Suppressor macrophage (primary cell): Measurements from ENCODE around the gene SCT.

Experiments
- DNase-seq, 4 experiments: peaks; one replicate each; pipeline ENCODE4 v3.0.0-alpha.2; 2020 to 2022

SCT gene

DNA sequence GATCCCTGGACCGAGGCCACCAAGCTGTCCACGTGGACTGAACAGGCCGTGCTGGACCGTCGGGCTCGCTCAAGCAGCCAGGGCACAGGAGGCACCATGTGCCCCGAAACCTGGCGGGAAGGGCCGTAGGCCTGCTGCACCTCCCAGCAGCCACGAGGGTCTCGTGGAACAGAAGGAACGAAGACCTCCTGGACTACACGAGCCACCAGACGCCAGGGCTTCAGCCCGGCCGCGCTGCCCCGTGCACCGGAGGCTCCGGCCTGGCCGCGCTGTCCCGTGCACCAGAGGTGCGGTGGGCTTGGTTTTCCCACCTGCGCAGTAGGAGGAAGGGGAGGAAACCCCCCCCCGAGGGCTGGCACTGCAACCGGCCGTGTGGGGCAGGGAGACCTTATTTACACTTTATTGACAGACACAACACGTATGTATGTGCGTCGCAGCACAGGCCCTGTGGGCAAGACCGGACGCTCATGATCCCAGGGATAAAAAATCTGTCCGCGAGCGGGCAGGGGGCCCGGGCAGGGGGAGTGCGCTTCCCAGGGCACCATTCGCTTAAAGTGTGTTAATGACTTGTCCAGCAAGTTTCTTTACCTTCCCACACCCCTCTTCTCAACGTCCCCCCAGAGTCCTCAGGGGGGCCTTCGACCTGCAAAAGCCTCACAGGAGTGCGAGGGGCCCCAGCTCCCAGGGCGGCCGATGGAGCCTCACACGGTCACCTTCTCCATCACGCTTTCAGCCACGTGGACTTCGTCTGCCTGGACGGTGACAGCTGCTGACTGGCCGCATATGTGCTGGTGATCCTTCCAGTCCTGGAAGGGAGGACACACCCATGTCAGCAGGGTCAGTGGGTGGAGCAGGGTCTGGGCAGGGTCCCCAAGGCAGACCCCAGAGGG, 17.1 kb upstream of the SCT start:
- no peak for DNase-seq

DNA sequence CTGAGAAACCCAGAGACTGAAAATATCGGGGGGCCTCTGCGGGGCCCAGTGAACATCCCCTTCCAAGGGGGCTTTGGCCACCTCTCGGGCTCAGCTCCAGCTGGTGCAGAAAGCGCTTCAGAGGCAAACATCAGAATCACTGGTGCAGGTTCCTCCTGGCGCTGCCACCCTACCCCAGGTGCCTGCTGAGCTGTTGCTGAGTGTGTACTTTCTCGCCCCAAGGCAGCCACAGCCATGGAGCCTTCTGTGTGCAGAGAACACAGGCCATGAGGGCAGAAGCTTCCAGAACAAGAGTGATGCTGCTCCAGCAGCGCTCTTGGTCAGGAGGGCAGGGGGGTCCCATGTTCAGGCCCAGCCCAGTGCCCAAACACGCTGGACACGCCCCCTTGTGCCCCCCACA, 16.4 kb upstream of the SCT start:
- no peak for DNase-seq

DNA sequence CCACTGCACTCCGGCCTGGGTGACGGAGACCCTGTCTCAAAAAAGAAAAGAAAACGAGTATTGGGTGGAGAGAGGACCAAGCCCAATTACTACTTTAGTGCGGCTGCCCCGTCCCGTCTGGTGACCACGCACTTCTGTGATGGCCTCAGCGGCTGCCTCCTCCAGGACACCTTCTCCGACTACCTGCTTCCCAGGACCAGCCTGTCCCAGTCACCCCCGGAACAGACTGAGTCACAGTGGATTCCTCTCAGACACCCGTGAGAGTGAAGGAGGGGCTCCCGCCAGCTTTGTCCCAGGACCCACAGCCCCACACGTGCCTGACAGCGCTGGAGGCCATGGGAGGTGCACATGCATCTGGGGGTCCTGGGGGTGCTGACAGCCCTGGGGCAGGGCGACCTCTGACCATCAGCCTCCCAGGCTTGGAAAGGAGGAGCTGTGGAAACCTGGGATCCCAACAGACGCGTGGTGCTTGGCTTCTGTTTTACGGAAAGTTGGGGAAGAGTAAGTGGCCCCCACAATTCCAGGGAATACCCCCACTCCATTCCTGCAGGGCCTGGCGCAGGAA, 14.9 kb upstream of the SCT start:
- DNase-seq, result no peak

DNA sequence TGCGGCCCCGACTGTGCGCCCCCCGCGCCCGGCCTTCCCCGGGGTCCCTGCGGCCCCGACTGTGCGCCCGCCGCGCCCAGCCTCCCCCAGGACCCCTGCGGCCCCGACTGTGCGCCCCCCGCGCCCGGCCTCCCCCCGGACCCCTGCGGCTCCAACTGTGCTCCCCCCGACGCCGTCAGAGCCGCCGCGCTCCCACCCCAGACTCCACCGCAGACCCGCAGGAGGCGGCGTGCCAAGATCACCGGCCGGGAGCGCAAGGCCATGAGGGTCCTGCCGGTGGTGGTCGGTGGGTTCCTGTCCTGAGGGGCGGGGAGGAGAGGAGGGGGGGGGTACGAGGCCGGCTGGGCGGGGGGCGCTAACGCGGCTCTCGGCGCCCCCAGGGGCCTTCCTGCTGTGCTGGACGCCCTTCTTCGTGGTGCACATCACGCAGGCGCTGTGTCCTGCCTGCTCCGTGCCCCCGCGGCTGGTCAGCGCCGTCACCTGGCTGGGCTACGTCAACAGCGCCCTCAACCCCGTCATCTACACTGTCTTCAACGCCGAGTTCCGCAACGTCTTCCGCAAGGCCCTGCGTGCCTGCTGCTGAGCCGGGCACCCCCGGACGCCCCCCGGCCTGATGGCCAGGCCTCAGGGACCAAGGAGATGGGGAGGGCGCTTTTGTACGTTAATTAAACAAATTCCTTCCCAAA, 13.2 kb upstream of the SCT start:
- peak; percentile 54 to 72 (median 64) for DNase-seq

DNA sequence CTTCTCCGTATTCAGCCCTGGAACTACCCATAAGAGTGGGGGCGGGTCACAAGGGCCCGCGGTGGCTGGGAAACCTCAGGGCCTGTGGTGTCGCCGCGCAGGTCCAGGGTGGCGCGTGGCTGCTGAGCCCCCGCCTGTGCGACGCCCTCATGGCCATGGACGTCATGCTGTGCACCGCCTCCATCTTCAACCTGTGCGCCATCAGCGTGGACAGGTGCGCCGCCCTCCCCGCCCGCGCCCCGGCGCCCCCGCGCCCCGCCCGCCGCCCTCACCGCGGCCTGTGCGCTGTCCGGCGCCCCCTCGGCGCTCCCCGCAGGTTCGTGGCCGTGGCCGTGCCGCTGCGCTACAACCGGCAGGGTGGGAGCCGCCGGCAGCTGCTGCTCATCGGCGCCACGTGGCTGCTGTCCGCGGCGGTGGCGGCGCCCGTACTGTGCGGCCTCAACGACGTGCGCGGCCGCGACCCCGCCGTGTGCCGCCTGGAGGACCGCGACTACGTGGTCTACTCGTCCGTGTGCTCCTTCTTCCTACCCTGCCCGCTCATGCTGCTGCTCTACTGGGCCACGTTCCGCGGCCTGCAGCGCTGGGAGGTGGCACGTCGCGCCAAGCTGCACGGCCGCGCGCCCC, 12.5 kb upstream of the SCT start:
- peak in 2 of 4 experiments; percentile 22 to 38 for DNase-seq

DNA sequence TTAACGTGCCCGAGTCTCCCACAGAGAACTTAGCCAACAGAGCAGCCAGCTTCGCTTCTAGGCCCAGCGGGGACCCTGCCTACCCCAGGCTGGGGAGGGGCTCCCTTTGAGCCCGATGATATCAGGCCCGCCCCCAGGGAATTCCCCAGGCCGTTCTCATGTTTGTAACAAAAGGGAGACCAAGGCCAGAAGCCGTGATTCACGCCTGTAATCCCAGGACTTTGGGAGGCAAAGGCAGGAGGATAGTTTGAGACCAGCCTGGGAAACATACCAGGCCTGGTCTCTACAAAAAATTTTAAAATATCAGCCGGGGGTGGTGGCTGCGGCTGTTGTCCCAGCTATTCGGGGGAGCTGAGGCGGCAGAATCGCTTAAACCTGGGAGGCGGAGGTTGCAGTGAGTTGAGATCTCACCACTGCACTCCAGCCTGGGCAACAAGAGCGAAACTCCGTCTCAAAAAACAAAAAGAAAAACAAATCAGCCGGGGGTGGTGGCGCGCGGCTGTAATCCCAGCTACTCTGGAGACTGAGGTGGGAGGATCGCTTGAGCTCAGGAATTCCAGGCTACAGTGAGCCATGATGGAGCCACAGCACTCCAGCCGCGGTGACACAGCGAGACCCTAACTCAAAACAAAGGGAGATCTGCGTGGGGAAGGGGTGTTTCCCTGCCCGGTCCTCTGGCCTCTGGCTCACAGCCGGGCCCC, 11.8 kb upstream of the SCT start:
- DNase-seq, result no peak

DNA sequence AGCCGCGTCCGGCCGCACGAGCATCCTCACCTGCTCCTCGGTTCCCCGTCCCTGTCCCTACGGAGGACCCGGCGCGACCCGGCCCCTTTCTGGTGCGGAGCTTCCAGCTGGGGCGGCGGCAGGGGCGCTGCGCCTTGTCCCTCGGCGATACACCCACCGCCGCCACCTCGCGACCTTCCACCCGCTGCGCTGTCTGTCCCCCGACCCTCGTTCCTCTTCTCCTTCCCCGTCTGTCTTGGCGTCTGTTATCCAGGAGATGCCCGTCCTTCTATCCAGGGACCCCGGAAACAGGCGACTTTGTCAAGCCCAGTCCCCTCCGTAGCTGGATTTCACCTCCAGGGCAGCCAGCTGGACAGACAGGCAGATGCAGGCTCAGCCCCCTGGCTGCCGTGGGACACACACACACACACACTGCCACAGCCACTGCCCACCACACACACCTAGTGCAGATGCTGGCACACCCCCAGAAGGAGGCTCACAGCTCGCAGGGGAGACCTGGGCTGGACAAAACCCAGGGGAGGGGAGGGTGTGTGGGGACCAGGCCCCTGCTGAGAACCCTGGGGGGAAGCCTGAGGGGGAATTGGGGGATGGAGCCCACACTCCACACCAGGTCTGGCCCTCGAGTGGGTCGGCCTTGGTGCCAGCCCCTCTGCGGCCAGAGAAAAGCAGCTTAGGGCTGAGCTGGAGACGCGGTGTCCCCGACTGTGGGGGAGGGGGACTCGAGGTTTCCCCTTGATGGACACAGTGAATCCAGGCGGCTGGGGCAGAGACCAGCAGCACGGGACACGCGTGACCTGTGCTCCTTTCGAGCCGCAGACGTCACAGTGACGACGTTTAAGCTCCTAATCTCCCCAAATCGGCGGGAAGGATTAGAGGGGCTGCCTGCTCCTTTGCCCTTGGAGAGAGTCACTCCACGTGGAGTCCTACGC, 10.9 kb upstream of the SCT start:
- no peak for DNase-seq

DNA sequence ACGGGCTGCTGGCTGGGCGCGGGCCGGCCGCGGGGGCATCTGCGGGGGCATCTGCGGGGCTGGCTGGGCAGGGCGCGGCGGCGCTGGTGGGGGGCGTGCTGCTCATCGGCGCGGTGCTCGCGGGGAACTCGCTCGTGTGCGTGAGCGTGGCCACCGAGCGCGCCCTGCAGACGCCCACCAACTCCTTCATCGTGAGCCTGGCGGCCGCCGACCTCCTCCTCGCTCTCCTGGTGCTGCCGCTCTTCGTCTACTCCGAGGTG, 10.3 kb upstream of the SCT start:
- DNase-seq, result no peak

DNA sequence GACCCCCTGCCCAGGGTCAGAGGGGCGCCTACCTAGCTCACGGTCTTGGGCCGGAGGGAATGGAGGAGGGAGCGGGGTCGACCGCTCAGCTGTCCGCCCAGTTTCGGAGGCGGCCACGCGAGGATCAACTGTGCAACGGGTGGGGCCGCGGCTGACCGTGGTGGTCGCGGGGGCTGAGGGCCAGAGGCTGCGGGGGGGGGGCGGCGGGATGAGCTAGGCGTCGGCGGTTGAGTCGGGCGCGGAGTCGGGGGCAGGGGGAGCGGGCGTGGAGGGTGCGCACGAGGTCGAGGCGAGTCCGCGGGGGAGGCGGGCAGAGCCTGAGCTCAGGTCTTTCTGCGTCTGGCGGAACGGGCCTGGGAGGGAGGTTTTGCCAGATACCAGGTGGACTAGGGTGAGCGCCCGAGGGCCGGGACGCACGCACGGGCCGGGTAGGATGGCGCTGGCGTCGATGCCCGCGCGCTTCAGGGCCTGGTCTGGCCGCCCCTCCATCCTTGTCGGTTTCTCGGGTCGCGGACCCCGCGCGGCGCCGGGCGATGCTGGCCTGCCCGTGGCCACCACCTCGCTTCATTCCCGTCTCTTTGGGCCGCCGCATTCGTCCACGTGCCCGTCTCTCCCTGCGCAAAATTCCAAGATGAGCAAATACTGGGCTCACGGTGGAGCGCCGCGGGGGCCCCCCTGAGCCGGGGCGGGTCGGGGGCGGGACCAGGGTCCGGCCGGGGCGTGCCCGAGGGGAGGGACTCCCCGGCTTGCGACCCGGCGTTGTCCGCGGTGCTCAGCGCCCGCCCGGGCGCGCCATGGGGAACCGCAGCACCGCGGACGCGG, 9.7 kb upstream of the SCT start, which contains the start of gene DRD4:
Gene DRD4, plus strand, starts transcription at position 759 of the 822 bp plus-strand sequence. Its CDS starts 36 bp downstream, at position 795.
- DNase-seq, result peak in 2 of 4 experiments; percentile 20 to 47

DNA sequence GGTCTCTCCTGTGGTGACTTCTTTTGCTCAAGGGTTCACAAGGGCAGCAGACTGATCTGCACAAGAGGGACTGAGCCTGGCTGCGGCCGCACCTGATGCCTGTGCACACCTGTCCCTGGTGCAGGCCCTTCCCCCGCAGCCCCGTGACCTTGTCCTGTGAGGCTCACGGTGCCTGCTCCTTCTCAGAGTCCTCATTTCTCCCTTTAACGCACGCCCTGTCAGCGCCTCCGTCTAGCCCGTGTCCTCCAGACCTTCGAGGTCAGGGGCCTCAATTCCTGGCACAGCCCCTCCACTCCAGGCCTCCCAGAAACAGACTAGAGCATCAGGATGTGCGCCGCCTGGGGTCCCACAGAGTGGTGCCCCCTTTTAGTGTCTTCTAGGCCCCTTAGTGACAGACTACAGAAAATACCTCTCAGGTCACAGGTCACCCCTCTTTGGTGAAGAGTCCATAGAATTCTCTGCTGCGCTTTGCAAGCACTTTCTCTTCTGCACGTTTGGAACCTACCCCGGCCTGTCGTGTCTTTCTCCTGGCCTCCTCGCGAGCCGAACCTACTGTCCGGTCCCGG, 9.0 kb upstream of the SCT start:
- no peak for DNase-seq

DNA sequence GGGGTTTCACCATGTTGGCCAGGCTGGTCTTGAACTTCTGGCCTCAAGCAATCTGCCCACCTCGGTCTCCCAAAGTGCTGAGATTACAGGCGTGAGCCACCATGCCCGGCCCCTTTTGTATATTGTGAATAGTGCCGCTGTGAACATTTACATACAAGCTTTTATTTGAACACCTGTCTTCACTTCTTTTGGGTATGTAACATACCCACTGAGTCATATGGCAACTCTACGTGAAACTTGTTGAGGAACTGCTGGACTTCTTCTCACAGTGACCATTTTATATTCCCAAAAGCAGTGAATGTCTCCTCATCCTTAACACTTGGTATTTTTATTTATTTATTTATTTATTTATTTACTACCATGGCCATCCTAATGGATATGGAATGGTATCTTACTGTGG, 3.9 kb upstream of the SCT start:
- DNase-seq, result no peak

DNA sequence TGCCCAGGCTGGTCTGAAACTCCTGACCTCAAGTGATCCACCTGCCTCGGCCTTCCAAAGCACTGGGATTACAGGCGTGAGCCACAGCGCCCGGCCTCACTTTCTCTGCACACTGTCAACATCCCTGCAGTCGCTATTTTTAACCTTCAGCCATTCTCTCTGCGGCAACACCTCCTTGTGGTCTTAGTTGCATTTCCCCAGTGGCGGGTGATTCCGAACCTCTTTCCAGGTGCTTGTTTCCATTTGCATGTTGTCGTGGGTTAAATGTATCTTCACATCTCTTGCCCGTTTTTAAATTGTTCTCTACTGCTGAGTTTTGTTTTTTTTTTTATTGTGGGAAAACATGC, 2.2 kb upstream of the SCT start:
- DNase-seq, result peak in 1 of 4 experiments; percentile 15

DNA sequence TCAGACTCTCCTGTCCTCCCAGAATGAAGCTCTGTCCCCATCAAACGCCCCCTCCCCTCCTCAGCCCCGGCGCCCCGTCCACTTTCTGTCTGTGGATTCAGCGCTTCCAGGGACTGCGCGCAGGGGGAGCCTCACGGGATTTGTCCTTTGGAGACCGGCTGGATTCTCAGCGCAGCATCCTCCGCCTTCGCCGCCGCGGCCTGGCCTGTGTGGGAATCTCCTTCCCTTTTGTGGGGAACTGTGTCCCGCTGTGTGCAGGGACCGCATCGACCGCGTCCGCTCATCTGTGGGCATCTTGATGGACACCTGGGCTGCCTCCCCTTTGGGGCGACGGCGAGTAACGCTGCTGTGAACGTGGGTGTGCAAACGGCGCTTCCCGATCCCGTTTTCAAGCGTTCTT, 1.1 kb upstream of the SCT start:
- no peak for DNase-seq

DNA sequence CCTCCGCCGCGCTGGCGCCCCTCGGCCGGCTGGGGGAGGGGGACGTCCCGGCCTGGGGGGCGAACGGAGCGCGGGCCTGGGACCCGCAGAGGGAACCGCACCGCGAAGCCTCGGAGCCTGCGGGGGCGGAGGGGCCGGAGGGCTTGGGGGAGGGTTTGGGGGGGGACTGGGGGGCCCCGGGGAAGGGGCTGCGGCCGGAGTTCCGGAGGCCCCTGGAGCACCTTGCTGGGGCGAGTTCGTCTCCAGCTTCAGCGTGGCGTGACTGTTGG, 261 bp upstream of the SCT start:
- no peak for DNase-seq

DNA sequence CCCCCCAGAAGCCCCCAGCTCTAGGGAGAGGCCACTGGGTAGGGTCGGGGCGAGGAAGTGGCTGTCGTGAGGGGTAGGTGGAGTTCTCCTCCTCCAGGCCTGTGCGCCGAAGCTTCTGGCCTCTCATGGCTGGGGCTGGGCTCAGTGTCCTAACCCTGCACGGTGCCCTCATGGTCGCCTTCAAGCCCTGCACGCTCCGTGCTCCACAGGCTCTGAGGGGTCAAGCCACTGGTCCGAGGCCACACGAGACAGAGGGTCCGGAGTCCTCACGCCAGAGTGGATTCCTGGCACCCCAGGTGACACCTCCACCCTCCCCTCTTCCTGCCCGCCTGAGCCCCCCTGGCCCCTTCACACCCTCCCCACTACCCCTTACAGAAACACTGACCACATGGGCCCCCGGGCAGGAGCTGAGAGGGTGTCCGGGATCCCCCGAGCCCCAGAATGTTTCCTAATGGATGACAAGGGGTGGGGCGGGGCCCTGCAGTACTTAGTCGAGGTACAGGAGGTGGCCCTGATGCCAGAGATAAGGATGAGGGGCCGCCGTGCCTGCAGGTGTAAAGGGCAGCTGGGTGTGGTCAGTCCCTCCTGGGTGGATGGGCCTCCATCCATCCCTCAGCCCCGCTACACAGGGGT, 1.2 kb downstream of the SCT start:
- no peak for DNase-seq

DNA sequence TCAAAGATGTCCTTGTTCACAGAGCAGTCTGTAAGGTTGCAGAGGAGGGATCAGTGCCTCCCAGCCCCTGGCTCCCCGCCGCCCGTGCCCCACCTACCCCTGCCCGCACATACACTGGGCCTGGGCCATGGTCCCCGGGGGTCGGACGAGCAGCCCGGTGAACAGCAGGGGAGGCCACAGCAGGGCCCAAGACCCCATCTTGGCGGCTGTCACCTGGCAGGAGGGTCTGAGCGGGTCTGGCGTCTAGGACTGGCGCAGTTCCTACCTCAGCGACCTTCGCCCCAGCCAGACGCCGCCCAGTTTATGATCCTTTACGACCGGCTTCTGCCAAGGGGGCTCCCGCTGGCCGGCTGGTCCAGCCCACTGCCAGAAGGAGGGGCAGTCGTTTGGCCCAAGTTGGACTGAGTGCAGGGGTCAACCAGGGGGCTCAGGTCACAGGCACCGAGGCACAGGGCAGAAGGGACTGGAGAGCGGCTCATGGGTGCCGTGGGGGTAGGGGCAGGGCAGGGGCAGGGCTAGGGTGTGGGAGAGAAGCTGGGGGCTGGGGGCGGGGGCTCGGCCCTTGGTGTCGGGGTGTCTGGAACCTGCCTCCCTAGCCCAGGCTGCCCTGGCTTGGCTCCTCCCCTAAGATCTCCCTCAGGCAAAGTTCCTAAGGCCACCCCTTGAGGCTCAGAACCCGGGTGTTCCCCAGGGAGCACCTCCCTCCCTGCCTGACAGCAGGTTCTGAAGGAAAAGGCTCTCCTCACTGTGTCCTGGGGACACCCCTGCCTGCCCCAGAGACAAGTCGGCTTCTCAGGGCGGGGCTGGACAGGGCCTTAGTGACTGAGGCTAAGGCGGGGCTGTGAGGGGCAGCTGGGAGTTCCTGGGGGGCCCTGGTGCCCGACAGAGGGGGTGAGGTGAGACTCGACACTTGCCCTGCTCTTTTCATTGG, 2.0 kb downstream of the SCT start, which contains the start of gene CDHR5:
Gene CDHR5, minus strand, starts transcription at position 251 of the 931 bp plus-strand sequence. Its CDS starts 53 bp downstream, at position 198.
- DNase-seq, result no peak

DNA sequence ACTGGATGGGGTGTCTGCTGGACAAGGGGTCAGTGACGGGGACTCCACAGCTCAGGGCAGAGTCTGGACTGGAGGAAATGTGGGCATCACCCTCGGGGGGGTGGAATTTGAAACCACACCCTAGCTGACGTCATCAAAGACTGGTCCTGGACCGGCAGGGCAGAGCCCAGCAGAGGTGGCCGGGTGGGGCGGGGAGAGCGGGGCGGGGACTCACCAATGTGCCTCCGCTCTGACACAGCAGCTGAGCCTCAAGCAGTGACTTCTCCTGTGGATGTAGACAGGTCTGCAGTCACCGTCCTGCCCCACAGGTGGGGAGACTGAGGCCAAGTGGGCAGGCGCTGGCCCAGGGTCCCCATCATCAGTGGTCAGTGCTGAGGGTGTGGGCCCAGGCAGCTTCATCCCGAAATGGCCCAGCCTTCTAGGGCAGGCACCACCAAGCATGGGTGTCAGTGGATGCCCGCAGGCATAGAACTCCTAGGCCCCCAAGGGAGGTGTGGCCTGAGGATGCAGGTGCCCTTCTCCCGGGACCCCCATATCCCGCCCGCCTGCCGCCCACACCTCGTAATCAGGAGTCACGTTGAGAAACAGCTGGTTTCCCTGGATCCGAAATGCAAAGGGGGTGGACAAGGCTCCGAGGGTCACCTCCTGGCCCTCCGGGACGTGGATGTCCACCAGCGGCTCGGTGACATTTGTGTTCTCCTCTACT, 2.8 kb downstream of the SCT start:
- DNase-seq, result no peak

DNA sequence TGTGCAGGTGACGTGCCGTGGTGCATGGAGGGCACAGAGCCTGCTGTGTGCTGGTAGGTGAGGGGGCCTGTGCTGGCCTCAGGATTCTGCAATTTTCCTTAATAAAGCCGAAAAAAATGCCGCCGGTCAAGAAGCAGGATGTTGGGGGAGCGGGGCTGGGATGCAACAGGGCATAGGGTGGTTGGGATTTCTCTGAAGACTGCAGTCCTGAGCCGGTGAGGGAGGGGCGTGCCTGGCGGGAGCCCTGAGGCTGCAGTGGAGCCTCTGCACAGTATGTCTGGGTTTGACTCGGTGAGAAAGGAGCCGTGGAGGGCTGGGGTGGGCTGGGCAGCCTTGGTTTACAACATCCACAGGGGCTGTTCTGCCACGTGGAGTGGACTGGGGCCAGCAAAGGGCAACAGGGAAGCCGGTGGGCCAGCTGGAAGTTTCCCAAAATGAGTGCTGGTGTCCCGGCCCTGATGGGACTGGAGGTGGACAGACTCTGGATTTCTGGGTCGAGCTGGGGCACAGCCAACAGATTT, 3.6 kb downstream of the SCT start:
- DNase-seq, result no peak
